ENCODE data around the gene ALDH1B1. TPM values are rescaled to one million over a fixed set of nuclear protein-coding genes. Genes with fewer than 3 reads are reported as not detected.
A peak's percentile ranks its signal among the peaks of the same experiment; 100 is the strongest.

The ALDH1B1 gene
- total RNA-seq, 1 experiment from 2014 or later = 46.6 TPM

GRCh38 chr9:38380230-38380871 lies 12.2 kb upstream of the ALDH1B1 start:
- H3K4me3 ChIP-seq (replicated peaks in 1 of 2; ENCODE audit: low read depth in 1 of 2, low read length in 2 of 2) = no peak overlapping the region
- ATAC-seq = 0 out of 2 replicates have a peak, but pooled peaks have one; percentile 32
- ChIA-PET CTCF (no interaction called here), RAD21 (ENCODE audit: low non-redundant PET in 1 of 2, low total read pairs in 2 of 2, uncharacterized antibody in 2 of 2, unreplicated experiment in 2 of 2) (no interaction called here), POLR2A (no interaction called here)
- no peaks in the 10 kb centered on the region for H4K20me1 ChIP-seq (ENCODE audit: insufficient read depth)
- no peaks in the 10 kb centered on the region for H3K36me3 ChIP-seq (ENCODE audit: control insufficient read depth in 1 of 2, insufficient read depth in 2 of 2, low read length in 2 of 2)
- no peak overlapping the region for H2AFZ ChIP-seq (ENCODE audit: low read depth, low read length, poor library complexity, severe bottlenecking)
- H3K27me3 ChIP-seq (ENCODE audit: insufficient read depth, low read length) = no peaks in the 10 kb centered on the region
- no peaks in the 10 kb centered on the region for H3K9me2 ChIP-seq (ENCODE audit: insufficient read depth)
- H3K27ac ChIP-seq (ENCODE audit: low read depth, low read length) = no peak overlapping the region
- TF ChIP-seq CTCF (IDR thresholded peaks at IDR 0.05 in 2 of 3, conservative IDR thresholded peaks at IDR 0.05 in 1 of 3; ENCODE audit: borderline replicate concordance in 1 of 3, insufficient read depth in 1 of 3, low read depth in 2 of 3, low read length in 2 of 3) = no peak
- TF ChIP-seq ELF1 (IDR thresholded peaks at IDR 0.05; ENCODE audit: borderline replicate concordance, low read depth) = no peak
- TF ChIP-seq ZFX (IDR thresholded peaks at IDR 0.05) = no peak
- no peak for TF ChIP-seq CEBPB (IDR thresholded peaks at IDR 0.05; ENCODE audit: low read depth)
- TF ChIP-seq SRF (IDR thresholded peaks at IDR 0.05; ENCODE audit: low read depth) = no peak
- no peak for TF ChIP-seq ZNF274 (IDR thresholded peaks at IDR 0.05; ENCODE audit: low read depth, low read length)
- TF ChIP-seq MAX (IDR thresholded peaks at IDR 0.05) = no peak
- TF ChIP-seq YY1 (IDR thresholded peaks at IDR 0.05; ENCODE audit: extremely low read depth, insufficient replicate concordance, low read depth, low read length) = no peak
- no peak overlapping the region for H3K4me2 ChIP-seq (ENCODE audit: low read length)
- H3K4me1 ChIP-seq (ENCODE audit: control insufficient read depth in 1 of 2, insufficient read depth in 2 of 2, low read length in 2 of 2) = no peaks in the 10 kb centered on the region; a peak in 1 of 4 replicates
- H3K9me3 ChIP-seq (ENCODE audit: control insufficient read depth in 1 of 2, insufficient read depth in 1 of 2, low read depth in 1 of 2, low read length in 2 of 2) = peaks cover 4 to 5% of the 10 kb centered on the region in 2 experiments; a peak in 1 of 4 replicates
- BruUV-seq (replicated peaks) = no TSS peak
- H3K9ac ChIP-seq (ENCODE audit: low read length) = no peak overlapping the region
- no peak for DNase-seq (ENCODE audit: low read depth, low spot score)
- H3K79me2 ChIP-seq (ENCODE audit: insufficient read depth, low read length) = no peaks in the 10 kb centered on the region
- intact Hi-C loops (cut with micrococcal nuclease) = no loop called here

Data from HCT116 (cell line).